ENCODE measurements around the gene SMIM5.
A peak's percentile ranks its signal among the peaks of the same experiment; 100 is the strongest.
"Not testable (repeated sequence)": the region's sequence is repeated elsewhere in the genome, so short reads cannot be mapped to it uniquely, and the experiment has no call there.

SMIM5 gene, protein sequence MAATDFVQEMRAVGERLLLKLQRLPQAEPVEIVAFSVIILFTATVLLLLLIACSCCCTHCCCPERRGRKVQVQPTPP

DNA sequence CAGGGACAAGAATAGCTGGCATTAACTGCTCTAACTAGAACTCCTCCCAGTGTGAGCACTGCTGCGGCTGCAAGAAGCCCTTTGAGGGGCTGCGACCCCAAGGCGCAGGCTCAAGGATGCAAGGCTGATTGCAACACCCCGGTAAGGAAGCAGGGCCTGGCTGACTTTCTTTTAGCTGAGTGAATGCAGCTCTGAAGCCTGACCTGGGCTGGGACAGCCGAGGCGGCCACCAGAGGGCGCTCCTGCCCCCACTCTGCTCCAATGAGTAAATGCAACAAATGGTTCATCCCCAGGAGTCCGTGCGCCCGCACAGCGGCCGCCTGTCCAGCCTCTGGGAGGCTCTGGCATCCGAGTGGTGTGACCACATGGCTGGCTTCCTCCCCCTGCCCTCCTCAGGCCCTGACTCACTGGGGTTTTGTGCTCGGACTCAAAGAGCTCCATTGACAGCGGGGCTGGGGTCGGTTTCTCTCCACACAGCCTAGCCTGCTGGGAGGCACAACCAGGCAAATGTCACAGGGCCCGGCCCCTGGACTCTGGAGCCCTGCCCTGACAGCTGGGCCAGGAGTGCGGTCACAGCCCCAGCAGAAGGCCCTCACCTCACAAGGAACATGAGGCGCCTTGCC, at the start of gene SMIM5:
Gene SMIM5 (plus strand): TSS at position 572 of the 623 bp plus-strand sequence. CDS start 6,768 bp downstream, outside the sequence.
- FAIRE-seq (peak; percentile 81), DNase-seq (ENCODE audit: low spot score) (peak; percentile 93)

DNA sequence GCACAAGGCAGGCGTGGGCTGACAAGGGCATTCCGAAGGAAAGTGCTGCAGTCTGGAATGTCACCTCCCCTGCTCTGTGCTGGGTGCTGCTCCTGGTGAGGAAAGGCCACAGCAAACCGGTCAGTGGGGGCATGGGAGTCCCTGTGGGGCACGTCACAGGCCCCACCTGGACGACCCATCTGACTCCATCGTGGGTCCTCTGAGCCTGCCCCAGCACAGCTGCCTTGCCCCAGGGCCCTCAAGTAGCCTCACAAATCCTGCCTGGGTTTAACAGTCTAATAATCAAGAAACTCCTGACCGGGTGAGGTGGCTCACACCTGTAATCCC, 48.4 kb upstream of the SMIM5 start:
- no peak for FAIRE-seq

GRCh38 chr17:75587675-75588595, 45.3 kb upstream of the SMIM5 start, which contains the start of gene MYO15B:
Gene MYO15B, plus strand, starts transcription at chr17:75587800. Its CDS starts 258 bp downstream, at chr17:75588058.
- DNase-seq (ENCODE audit: low spot score) (no peak), FAIRE-seq (no peak)

More for the DNA sequence above, 48.4 kb upstream of the SMIM5 start:
- DNase-seq (ENCODE audit: low spot score): no peak

- FAIRE-seq: no peak
These were observed 44.6 kb upstream of the SMIM5 start for GRCh38 chr17:75588596-75589011.

DNA sequence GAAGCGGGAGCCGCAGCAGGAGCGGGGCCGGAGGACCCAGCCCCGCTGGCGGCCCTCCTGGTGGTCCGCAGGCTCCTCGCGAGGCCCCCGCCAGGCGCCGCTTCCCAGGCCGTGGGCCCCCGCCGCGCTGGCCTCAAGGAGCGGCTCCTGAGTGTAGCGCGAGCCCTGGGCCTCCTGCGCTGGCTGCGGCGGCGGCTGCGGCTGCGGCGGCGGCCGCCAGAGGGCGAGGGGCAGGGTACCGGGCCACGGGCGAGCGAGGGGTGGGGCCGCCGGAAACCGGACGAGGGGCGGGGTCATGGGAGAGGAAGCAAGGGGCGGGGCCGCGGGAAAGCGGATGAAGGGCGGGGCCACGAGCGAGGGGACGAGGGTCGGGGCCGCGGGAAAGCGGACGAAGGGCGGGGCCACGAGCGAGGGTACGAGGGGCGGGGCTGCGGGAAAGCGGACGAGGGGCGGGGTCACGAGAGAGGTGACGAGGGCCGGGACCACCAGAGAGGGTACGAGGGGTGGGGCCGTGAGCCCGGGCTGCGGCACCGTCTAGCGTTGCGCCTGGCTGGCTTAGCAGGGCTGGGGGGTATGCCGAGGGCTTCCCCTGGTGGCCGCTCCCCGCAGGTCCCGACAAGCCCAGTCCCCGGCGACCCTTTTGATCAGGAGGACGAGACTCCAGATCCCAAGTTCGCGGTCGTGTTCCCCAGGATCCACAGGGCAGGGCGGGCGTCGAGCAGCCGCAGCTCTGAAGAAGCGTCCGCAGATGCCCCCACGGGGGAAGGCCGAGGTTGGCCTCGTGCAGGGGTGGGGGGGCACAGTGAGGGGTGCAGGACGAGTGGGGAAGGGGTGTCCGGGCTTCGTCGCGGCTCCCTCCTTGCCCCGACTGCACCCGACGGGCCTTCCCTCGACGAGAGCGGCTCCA, 44.0 kb upstream of the SMIM5 start:
- FAIRE-seq (peak; percentile 97), DNase-seq (ENCODE audit: low spot score) (peak; percentile 100)

More at GRCh38 chr17:75588596-75589011, 44.6 kb upstream of the SMIM5 start:
- DNase-seq (ENCODE audit: low spot score): no peak

DNA sequence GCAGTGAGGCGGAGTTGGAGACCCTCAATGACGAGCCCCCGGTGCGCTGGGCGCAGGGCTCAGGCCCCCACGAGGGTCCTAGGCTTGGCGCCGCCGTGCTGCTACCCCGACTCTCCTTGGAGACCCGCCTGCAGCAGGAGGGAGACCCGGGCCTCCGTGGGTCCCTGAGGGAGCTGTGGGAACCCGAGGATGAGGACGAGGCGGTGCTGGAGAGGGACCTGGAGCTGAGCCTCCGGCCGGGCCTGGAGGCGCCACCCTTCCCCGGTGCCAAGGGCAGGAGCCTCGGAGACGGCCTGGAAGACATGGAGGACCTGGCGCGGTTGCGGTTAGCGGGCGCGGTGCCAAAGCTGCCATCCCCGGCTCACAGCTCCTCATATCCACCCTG, 43.3 kb upstream of the SMIM5 start:
- no peak for FAIRE-seq
- DNase-seq (ENCODE audit: low spot score): no peak

- peak; percentile 32 for FAIRE-seq
- no peak for DNase-seq (ENCODE audit: low spot score)
These were observed 42.9 kb upstream of the SMIM5 start for GRCh38 chr17:75590314-75590761.

GRCh38 chr17:75590849-75591721, 42.1 kb upstream of the SMIM5 start:
- no peak for DNase-seq (ENCODE audit: low spot score)

DNA sequence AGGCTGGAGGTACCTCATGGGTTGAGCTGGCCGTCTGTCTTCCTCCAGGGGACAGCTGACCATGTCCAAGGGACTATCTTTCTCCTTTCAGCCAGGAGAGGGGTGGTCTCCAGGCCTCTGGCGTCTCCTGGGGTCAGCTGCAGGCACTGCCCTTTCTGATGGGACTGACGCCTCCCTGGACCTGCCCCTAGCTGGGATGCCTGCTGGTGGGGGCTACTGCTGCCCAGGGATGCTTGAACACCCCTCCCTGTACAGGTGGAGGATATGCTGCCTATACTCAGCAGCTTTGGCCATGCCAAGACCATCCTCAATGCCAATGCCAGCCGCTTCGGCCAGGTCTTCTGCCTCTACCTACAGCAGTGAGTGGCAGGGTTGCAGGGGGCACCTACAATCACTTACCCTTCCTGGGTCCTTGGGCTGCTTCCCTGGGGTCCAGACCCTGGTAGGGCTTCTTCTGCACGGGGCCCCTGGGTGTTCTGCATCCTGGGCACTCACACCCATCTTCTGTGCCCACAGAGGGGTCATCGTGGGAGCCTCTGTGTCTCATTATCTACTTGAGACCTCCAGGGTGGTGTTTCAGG, 41.4 kb upstream of the SMIM5 start:
- FAIRE-seq (no peak), DNase-seq (ENCODE audit: low spot score) (no peak)

More at GRCh38 chr17:75590849-75591721, 42.1 kb upstream of the SMIM5 start:
- peak; percentile 32 for FAIRE-seq

DNA sequence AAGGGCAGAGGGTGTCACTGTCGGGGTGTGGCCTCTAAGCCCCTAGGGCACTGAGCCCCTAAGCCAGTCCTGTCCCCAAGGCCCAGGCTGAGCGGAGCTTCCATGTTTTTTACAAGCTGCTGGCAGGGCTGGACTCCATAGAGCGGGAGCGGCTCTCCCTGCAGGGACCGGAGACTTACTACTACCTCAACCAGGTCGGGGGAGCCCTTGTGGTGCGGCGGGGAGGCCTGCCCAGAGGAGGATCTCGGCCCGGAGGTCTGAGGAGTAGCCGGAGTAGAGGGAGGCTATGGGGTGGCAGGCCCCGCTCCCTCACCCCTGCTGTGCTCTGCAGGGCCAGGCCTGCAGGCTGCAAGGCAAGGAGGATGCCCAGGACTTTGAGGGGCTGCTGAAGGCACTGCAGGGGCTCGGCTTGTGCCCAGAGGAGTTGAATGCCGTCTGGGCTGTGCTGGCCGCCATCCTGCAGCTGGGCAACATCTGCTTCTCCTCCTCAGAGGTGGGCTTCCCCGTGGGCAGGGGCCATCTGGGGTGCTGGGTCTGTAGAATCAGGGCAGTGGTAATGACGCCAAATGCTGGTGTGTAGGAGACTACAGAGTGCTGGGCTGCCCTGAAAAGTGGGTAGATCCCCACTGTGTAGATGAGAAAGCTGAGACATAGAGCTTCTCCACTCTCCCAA, 40.8 kb upstream of the SMIM5 start:
- no peak for DNase-seq (ENCODE audit: low spot score)
- no peak for FAIRE-seq

GRCh38 chr17:75593430-75593829, 39.8 kb upstream of the SMIM5 start:
- not testable (repeated sequence) for DNase-seq (ENCODE audit: low spot score); FAIRE-seq

DNA sequence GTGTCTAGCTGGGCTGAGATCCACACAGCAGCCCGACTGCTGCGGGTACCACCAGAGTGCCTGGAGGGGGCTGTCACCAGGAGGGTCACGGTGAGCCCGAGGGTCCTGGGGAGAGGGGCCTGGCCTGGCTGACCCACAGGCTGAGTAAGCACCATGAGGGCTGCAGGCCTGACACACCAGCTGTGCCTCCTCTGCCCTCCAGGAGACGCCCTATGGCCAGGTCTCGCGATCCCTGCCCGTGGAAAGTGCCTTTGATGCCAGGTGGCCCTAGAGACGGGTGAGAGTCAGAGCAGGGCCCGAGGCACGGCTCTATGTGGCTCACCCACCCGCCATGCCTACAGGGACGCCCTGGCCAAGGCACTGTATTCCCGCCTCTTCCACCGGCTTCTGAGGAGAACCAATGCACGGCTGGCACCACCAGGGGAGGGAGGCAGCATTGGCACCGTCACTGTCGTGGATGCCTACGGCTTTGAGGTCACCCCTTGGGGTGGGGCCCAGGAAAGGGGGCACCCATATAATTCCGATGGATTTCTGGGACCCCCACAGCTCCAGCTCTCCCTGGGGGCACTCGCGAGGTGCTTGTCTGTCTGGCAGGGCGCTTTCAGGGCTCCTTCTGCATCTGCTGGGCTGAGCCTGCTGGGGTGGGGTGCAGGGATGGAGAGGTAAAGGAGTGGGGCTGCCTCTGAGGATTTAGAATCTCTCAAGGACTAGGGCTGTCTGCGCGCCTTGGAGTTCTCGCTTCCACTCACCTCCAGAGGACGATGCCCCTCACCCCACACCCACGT, 38.5 kb upstream of the SMIM5 start:
- DNase-seq (ENCODE audit: low spot score): no peak
- no peak for FAIRE-seq

DNA sequence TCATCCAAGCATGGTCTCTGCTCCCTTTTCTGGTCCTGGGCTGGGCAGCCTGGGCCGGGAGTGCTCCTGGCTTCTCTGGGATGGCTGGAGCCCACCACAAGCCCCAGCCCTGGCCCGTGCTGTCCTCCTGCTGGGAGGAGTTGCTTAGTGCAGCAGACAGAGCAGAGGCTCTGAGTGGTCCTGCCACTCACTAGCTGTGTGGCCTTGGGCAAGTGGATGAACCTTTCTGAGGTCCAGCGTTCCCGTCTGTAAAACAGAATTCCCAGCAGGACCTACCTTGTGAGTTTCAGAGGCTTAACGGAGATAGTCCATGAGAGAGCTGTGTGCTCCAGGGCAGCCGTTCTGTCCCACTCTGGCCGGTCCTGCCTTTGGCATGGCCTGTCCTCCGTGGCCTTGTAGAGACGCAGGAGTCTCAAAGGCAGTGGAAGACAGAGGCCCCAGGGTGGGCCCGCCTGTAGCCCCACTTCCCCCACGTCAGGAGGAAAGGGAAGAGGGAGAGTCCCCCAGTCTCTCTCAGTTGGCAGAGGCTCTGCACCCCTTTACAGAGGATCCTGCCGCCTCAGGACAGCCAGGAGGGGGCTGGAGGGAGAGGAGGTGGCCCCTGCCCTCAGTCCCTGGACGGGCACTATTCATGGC, 37.8 kb upstream of the SMIM5 start:
- FAIRE-seq (no peak), DNase-seq (ENCODE audit: low spot score) (no peak)

DNA sequence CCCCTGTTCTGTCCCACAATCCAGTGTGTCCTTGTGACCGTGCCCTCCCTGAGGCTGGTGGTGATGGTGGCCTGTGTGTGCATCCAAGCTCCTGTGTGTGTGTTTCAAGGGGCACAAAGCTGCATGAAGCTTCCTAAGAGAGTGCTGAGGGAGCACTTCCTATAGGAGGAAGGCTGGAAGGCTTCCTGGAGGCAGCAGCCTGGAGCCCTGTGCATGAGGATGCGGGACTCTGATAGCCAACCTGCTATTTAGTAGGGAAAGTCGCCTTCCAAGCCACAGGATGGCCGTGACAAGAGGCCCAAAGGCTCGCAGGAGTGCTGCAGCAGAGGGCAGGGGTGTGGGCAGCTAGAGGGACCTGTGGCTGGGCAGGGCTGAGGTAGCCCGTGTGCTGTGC, 37.3 kb upstream of the SMIM5 start:
- FAIRE-seq (no peak), DNase-seq (ENCODE audit: low spot score) (no peak)

GRCh38 chr17:75596320-75597087, 36.7 kb upstream of the SMIM5 start:
- no peak for DNase-seq (ENCODE audit: low spot score)

GRCh38 chr17:75601057-75601987, 31.9 kb upstream of the SMIM5 start:
- peak; percentile 69 for DNase-seq (ENCODE audit: low spot score)
- peak; percentile 73 for FAIRE-seq

More at GRCh38 chr17:75596320-75597087, 36.7 kb upstream of the SMIM5 start:
- no peak for FAIRE-seq

All from urothelium cell line (cell line).